Measurements from ENCODE around the gene SHC2.
"Not testable (repeated sequence)": the region's sequence is repeated elsewhere in the genome, so short reads cannot be mapped to it uniquely, and the experiment has no call there.

Gene SHC2

GRCh38 chr19:492091-492531 is 31.3 kb upstream of the SHC2 start:
- DNase-seq, result no peak

DNA sequence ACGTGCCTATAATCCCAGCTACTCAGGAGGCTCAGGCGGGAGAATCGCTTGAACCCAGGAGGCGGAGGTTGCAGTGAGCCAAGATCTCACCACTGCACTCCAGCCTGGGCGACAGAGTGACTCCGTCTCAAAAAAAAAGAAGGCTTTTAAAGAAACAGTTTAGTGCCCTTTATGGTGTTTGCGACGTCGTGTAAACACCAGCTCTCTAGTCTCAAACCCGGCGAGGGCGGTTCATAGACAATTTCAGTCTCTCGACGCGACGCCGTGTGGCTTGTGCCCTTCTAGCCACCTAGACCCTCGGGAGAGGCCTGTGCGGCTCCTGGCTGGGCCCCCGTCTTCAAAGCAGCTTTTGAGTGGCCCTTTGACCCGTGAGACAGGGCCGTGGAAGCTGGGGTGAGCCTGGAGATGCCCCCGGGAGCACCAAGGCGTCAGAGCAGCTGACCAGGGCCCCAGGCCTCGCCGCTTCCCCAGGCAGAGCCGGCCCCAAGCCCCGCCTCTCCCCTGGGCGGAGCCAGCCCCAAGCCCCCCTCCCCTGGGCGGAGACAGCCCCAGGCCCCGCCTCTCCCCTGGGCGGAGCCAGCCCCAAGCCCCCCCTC is 30.4 kb upstream of the SHC2 start:
- DNase-seq, result no peak

- no peak for DNase-seq
Measured at GRCh38 chr19:489418-490196, 28.8 kb upstream of the SHC2 start.

GRCh38 chr19:488505-489417 is 27.9 kb upstream of the SHC2 start:
- peak; percentile 96 for DNase-seq

GRCh38 chr19:485583-486236 is 24.9 kb upstream of the SHC2 start:
- DNase-seq, result peak; percentile 78

DNA sequence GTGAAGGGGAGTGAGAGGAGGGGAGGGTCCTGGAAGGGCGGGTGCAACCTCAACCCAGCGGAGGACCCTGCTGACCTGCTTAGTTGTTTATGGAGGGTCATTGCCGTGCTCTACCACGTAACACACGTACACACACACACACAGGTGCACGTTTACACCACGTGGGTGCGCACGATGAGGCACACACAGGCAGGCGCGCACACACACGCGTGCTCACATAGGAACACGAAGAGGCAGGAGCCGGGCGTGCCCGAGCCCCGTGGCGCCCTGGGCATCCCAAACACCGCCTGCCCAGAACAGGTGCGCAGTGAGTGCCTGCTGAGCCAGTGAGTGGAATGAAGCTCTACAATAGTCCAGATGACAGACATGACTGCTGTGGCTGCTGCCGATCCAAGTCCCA is 24.2 kb upstream of the SHC2 start:
- DNase-seq, result peak; percentile 83

GRCh38 chr19:484494-484893 is 23.7 kb upstream of the SHC2 start:
- no peak for DNase-seq

- peak; percentile 26 for DNase-seq
Measured at GRCh38 chr19:483332-484072, 22.7 kb upstream of the SHC2 start.

DNA sequence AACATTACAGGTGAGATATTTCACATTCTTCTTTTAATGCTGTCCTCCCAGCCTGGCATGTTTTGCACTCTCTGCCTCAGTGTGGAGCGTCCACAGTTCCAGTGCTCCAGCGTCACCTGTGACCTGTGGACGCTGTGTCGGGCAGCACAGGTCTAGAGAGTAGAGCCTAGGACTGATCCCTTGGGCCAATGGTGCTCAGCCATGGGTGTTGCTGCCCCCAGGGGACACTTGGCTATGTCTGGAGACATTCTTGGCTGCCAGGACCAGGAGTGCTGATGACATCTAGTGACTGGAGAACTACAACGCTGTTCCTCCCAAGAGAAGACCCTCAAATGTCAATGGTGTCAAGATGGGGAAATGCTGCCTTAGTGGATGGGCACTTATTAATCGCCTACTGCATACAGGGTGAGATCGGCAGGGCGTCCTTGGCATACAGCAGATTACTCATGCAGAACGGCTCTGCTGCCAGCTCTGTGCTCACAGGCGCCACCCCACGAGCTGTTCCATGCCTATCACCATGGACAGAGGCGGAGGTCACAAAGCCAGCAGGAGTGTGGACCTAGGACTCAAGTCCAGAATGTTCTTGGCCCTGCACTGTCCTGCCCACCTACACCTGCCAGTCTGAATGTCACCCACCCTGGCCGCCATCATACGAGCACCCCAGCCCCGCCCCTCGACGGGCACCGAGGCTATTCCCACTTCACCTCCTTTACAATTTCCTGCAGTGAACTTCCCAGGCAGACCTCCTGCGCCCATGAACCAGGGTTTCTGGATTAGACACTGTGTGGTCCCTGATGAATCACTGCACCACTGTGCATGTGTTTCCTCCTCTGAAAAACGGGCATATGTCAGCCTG is 21.6 kb upstream of the SHC2 start:
- DNase-seq, result no peak

- DNase-seq, result not testable (repeated sequence)
Measured at GRCh38 chr19:481100-481499, 20.3 kb upstream of the SHC2 start.

- DNase-seq, result peak; percentile 41
Measured at GRCh38 chr19:480016-480855, 19.4 kb upstream of the SHC2 start.

DNA sequence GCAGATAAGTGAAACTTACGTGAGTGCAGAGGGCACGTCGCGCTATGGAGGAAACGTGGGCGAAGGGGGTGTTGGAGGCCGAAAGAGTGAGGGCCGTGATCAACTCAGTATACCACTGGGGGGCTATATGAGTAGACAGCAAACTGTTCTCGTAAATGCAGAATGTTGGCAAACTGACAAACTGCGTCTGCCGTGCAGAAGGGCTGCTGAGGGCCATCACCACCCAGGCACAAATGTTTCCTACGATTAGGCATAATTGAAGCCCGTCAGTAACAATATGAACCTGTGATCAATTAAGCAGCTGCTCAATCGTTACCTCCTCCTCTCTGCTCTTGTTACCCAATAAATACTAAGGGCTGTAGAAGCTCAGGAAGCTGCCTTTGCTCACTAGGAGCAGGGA is 18.1 kb upstream of the SHC2 start:
- DNase-seq, result no peak

GRCh38 chr19:478236-478903 is 17.5 kb upstream of the SHC2 start:
- DNase-seq, result no peak

GRCh38 chr19:475360-475759 is 14.5 kb upstream of the SHC2 start:
- no peak for DNase-seq

GRCh38 chr19:474126-475078 is 13.6 kb upstream of the SHC2 start:
- no peak for DNase-seq

DNA sequence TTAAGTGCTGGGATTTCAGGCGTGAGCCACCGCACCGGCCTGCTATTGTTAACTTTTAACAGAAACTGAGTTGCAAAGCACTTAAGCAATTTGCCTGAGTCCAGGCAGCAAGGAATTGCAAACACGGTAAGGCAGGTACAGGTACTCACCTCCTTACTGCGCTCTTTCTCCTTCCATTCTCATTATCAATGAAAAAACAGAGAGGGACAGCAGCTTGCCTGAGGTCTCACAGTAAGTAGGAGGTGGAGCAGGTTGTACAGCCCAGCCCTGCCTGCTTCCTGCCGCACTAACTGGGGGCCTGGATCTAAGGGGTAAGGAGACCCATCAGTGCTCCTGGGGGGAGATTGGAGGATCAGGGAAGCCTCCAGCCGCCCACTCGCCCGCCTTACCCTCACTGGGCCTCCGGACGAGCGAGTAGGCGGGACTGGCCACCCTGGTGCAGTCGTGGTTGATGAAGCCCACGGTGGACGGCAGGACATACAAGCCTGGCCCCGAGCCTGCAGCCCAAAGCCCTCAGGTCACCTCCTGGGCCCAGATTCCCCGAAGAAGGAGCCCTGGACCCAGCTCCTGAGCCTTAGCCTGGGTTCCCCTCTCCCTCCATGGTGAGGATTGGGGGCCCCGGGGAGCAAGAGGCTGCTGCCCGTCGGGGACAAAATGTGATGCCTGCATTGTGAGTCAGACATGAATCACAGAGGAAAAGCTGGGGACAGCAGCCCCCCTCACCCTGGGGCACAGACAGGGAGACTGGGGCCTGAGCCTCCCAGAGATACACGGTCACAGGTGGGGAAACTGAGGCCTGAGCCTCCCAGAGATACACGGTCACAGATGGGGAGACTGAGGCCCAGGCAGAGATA is 11.4 kb upstream of the SHC2 start:
- no peak for DNase-seq

- no peak for DNase-seq
Measured at GRCh38 chr19:470701-471100, 9.9 kb upstream of the SHC2 start.

- DNase-seq, result no peak
Measured at GRCh38 chr19:469833-470232, 9.0 kb upstream of the SHC2 start.
